ENCODE results near the gene MOB3B.
"Not testable (repeated sequence)": the region's sequence is repeated elsewhere in the genome, so short reads cannot be mapped to it uniquely, and the experiment has no call there.

Gene MOB3B

GRCh38 chr9:27503623-27504022, 26.0 kb downstream of the MOB3B start:
- DNase-seq (ENCODE audit: extremely low spot score), result no peak
- ChIA-PET POLR2A (no interaction called here), CTCF (no interaction called here)
- TF ChIP-seq SP1 (IDR thresholded peaks at IDR 0.05) (no peak), HDGF (IDR thresholded peaks at IDR 0.05; ENCODE audit: borderline replicate concordance) (no peak), FOXA1 (IDR thresholded peaks at IDR 0.05) (no peak), ZNF384 (IDR thresholded peaks at IDR 0.05) (no peak), CTBP1 (IDR thresholded peaks at IDR 0.05; ENCODE audit: borderline replicate concordance) (no peak), L3MBTL2 (conservative IDR thresholded peaks at IDR 0.05) (no peak)

DNA sequence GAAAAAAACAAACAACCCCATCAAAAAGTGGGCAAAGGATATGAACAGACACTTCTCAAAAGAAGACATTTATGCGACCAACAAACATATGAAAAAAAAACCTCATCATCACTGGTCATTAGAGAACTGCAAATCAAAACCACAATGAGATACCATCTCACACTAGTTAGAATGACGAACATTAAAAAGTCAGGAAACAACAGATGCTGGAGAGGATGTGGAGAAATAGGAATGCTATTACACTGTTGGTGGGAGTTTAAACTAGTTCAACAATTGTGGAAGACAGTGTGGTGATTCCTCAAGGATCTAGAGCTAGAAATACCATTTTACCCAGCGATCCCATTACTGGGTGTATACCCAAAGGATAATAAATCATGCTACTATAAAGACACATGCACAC, 28.7 kb downstream of the MOB3B start:
- DNase-seq (ENCODE audit: extremely low spot score); CTCF ChIA-PET; POLR2A ChIA-PET: not testable (repeated sequence)

GRCh38 chr9:27499451-27499850, 30.2 kb downstream of the MOB3B start:
- no peak for TF ChIP-seq FOXM1 (IDR thresholded peaks at IDR 0.05; ENCODE audit: borderline replicate concordance)
- TF ChIP-seq CTBP1 (IDR thresholded peaks at IDR 0.05; ENCODE audit: borderline replicate concordance), result no peak
- TF ChIP-seq LEF1 (IDR thresholded peaks at IDR 0.05; ENCODE audit: borderline replicate concordance), result no peak
- TF ChIP-seq BHLHE40 (IDR thresholded peaks at IDR 0.05; ENCODE audit: borderline replicate concordance), result no peak
- no peak for TF ChIP-seq SUZ12 (IDR thresholded peaks at IDR 0.05)
- TF ChIP-seq ELF4 (IDR thresholded peaks at IDR 0.05), result no peak
- TF ChIP-seq PKNOX1 (IDR thresholded peaks at IDR 0.05), result no peak
- no peak for TF ChIP-seq FOXK2 (IDR thresholded peaks at IDR 0.05)
- TF ChIP-seq L3MBTL2 (conservative IDR thresholded peaks at IDR 0.05), result no peak
- TF ChIP-seq NFRKB (IDR thresholded peaks at IDR 0.05), result no peak
- no peak for TF ChIP-seq ZNF384 (IDR thresholded peaks at IDR 0.05)
- no peak for TF ChIP-seq FOXA1 (IDR thresholded peaks at IDR 0.05)
- TF ChIP-seq TARDBP (IDR thresholded peaks at IDR 0.05), result no peak
- no peak for TF ChIP-seq ARNT (IDR thresholded peaks at IDR 0.05)
- no peak for TF ChIP-seq SP1 (IDR thresholded peaks at IDR 0.05)
- TF ChIP-seq HDGF (IDR thresholded peaks at IDR 0.05; ENCODE audit: borderline replicate concordance), result no peak
- POLR2A ChIA-PET, result no interaction called here
- CTCF ChIA-PET, result no interaction called here
- DNase-seq (ENCODE audit: extremely low spot score), result no peak

DNA sequence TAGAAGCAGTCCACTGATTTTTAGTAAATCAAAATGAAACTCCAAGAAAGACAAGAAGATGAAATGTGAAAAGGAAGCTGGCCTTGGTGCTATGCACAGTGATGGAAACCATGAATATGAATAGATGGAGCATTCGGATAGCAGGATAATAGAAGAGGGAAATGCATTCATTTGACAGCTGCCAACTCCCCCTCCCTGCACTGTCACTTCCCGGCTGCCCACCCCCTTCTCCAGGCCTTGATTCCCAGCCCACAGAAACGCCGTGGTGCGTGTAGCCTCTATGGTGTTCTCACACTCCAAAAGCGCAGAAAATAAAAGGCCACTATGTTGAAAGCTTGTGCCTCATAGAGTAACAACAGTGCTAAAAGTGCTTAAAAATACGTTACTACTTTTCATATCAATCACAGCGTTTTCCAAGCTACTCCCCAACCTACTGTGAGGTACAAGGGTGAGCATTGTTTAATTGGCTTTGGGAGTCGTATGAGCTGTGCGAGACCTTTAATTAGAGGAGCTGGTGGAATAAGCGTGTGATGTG, 31.7 kb downstream of the MOB3B start:
- TF ChIP-seq NFRKB (IDR thresholded peaks at IDR 0.05), result no peak
- no peak for TF ChIP-seq FOXK2 (IDR thresholded peaks at IDR 0.05)
- no peak for TF ChIP-seq FOXA1 (IDR thresholded peaks at IDR 0.05)
- TF ChIP-seq LEF1 (IDR thresholded peaks at IDR 0.05; ENCODE audit: borderline replicate concordance), result no peak
- DNase-seq (ENCODE audit: extremely low spot score), result no peak
- ChIA-PET POLR2A (no interaction called here), CTCF (interaction anchor here (0.6 kb wide), 1 partner anchor 252 kb away, joined by 3 read pairs; no protein-coding TSS in a partner anchor)

DNA sequence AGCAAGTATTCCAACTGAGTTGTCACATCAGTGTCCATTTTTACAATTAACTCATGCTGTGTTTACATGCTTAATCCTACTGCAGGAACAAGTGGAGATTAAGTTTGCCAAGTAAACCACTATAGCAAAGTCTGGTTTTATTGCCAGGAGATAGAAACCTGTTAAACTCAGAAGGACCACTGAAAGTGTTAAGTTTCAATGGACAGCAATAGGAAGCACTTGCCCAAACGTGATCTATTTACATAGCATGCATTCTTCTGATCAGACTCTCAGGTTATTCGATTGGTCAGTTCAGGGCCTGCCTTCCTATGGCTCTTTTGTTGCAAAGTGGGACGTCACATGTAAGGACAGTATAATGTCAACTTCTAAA, 33.5 kb downstream of the MOB3B start:
- DNase-seq (ENCODE audit: extremely low spot score), result peak; percentile 10
- no peak for TF ChIP-seq NFRKB (IDR thresholded peaks at IDR 0.05)
- no peak for TF ChIP-seq ARNT (IDR thresholded peaks at IDR 0.05)
- TF ChIP-seq ZNF384 (IDR thresholded peaks at IDR 0.05), result no peak
- no peak for TF ChIP-seq LEF1 (IDR thresholded peaks at IDR 0.05; ENCODE audit: borderline replicate concordance)
- no peak for TF ChIP-seq TARDBP (IDR thresholded peaks at IDR 0.05)
- no peak for TF ChIP-seq FOXA1 (IDR thresholded peaks at IDR 0.05)
- TF ChIP-seq L3MBTL2 (conservative IDR thresholded peaks at IDR 0.05), result no peak
- TF ChIP-seq PKNOX1 (IDR thresholded peaks at IDR 0.05), result no peak
- no peak for TF ChIP-seq FOXK2 (IDR thresholded peaks at IDR 0.05)
- ChIA-PET POLR2A (no interaction called here), CTCF (no interaction called here)

- TF ChIP-seq HDGF (IDR thresholded peaks at IDR 0.05; ENCODE audit: borderline replicate concordance), result no peak
- TF ChIP-seq SUZ12 (IDR thresholded peaks at IDR 0.05), result no peak
- no peak for TF ChIP-seq TARDBP (IDR thresholded peaks at IDR 0.05)
- TF ChIP-seq ELF4 (IDR thresholded peaks at IDR 0.05), result no peak
- no peak for TF ChIP-seq BHLHE40 (IDR thresholded peaks at IDR 0.05; ENCODE audit: borderline replicate concordance)
- TF ChIP-seq L3MBTL2 (conservative IDR thresholded peaks at IDR 0.05), result no peak
- TF ChIP-seq NFRKB (IDR thresholded peaks at IDR 0.05), result no peak
- no peak for TF ChIP-seq FOXM1 (IDR thresholded peaks at IDR 0.05; ENCODE audit: borderline replicate concordance)
- TF ChIP-seq CTBP1 (IDR thresholded peaks at IDR 0.05; ENCODE audit: borderline replicate concordance), result no peak
- TF ChIP-seq SP1 (IDR thresholded peaks at IDR 0.05), result no peak
- TF ChIP-seq PKNOX1 (IDR thresholded peaks at IDR 0.05), result no peak
- no peak for TF ChIP-seq FOXA1 (IDR thresholded peaks at IDR 0.05)
- no peak for TF ChIP-seq LEF1 (IDR thresholded peaks at IDR 0.05; ENCODE audit: borderline replicate concordance)
- no peak for TF ChIP-seq ARNT (IDR thresholded peaks at IDR 0.05)
- TF ChIP-seq FOXK2 (IDR thresholded peaks at IDR 0.05), result no peak
- TF ChIP-seq ZNF384 (IDR thresholded peaks at IDR 0.05), result no peak
- DNase-seq (ENCODE audit: extremely low spot score), result no peak
- ChIA-PET CTCF (no interaction called here), POLR2A (no interaction called here)
These were observed 34.0 kb downstream of the MOB3B start for GRCh38 chr9:27495480-27496134.

GRCh38 chr9:27491154-27491553, 38.5 kb downstream of the MOB3B start:
- ChIA-PET CTCF (interaction anchor here (0.7 kb wide), 1 partner anchor 17 kb away, joined by 4 read pairs; no protein-coding TSS in a partner anchor), POLR2A (no interaction called here)
- DNase-seq (ENCODE audit: extremely low spot score), result no peak
- TF ChIP-seq SP1 (IDR thresholded peaks at IDR 0.05) (no peak), HDGF (IDR thresholded peaks at IDR 0.05; ENCODE audit: borderline replicate concordance) (no peak), CTBP1 (IDR thresholded peaks at IDR 0.05; ENCODE audit: borderline replicate concordance) (no peak), L3MBTL2 (conservative IDR thresholded peaks at IDR 0.05) (no peak), ELF4 (IDR thresholded peaks at IDR 0.05) (no peak), ZNF384 (IDR thresholded peaks at IDR 0.05) (no peak), FOXA1 (IDR thresholded peaks at IDR 0.05) (no peak), NFRKB (IDR thresholded peaks at IDR 0.05) (no peak), FOXM1 (IDR thresholded peaks at IDR 0.05; ENCODE audit: borderline replicate concordance) (no peak), PKNOX1 (IDR thresholded peaks at IDR 0.05) (no peak), BHLHE40 (IDR thresholded peaks at IDR 0.05; ENCODE audit: borderline replicate concordance) (no peak), ARNT (IDR thresholded peaks at IDR 0.05) (no peak), SUZ12 (IDR thresholded peaks at IDR 0.05) (no peak)
